ENCODE results near the gene DOCK10. TPM values are rescaled to one million over a fixed set of nuclear protein-coding genes. Genes with fewer than 3 reads are reported as not detected.

DOCK10 gene
- total and polyA plus RNA-seq, 2 donors (not counting 1 experiment from before 2014, with no cell fraction given): 20.8 to 26.3 TPM

DNA sequence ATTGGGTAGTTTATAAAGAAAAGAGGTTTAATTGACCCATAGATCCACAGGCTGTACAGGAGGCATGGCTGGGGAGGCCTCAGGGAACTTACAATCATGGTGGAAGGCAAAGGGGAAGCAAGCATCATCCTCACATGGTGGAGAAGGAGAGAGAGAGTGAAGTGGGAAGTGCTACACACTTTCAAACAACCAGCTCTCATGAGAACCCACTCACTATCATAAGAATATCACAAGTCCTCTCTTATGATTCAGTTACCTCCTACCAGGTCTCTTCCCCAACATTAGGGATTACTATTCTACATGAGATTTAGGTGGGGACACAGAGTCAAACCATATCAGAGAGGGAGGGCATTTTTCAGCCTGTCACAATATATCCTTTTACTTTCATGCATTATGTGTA, 22.7 kb upstream of the DOCK10 start:
- Histone ChIP-seq H3K9ac (ENCODE audit: insufficient read depth, low read length) (no peak overlapping the region), H3K4me3 (replicated peaks in 1 of 4; ENCODE audit: control extremely low read depth in 1 of 4, insufficient read depth in 1 of 4, low read depth in 3 of 4, low read length in 4 of 4) (no peak overlapping the region), H3K27ac (ENCODE audit: insufficient read depth, low read length) (no peak overlapping the region), H3K9me3 (ENCODE audit: control insufficient read depth, insufficient read depth, low read depth, low read length) (no peaks in the 10 kb centered on the region), H3K79me2 (ENCODE audit: control insufficient read depth, insufficient read depth, low read length) (no peaks in the 10 kb centered on the region), H3K36me3 (ENCODE audit: control insufficient read depth, insufficient read depth, low read length) (no peaks in the 10 kb centered on the region), H3K27me3 (ENCODE audit: control insufficient read depth, insufficient read depth, low read length) (no peaks in the 10 kb centered on the region), H4K20me1 (ENCODE audit: control insufficient read depth, extremely low read depth, insufficient read depth, low read length) (no peaks in the 10 kb centered on the region), H3K4me1 (ENCODE audit: control insufficient read depth, extremely low read depth, insufficient read depth, low read length) (no peaks in the 10 kb centered on the region), H2AFZ (ENCODE audit: low read length) (no peak overlapping the region), H3K4me2 (ENCODE audit: extremely low read depth, insufficient read depth, low read length) (no peak overlapping the region)
- TF ChIP-seq EZH2 (IDR thresholded peaks at IDR 0.05; ENCODE audit: low read length, missing control alignments): no peak
- TF ChIP-seq, protein P1, sequence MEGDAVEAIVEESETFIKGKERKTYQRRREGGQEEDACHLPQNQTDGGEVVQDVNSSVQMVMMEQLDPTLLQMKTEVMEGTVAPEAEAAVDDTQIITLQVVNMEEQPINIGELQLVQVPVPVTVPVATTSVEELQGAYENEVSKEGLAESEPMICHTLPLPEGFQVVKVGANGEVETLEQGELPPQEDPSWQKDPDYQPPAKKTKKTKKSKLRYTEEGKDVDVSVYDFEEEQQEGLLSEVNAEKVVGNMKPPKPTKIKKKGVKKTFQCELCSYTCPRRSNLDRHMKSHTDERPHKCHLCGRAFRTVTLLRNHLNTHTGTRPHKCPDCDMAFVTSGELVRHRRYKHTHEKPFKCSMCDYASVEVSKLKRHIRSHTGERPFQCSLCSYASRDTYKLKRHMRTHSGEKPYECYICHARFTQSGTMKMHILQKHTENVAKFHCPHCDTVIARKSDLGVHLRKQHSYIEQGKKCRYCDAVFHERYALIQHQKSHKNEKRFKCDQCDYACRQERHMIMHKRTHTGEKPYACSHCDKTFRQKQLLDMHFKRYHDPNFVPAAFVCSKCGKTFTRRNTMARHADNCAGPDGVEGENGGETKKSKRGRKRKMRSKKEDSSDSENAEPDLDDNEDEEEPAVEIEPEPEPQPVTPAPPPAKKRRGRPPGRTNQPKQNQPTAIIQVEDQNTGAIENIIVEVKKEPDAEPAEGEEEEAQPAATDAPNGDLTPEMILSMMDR (conservative IDR thresholded peaks at IDR 0.05 in 1 of 2, IDR thresholded peaks at IDR 0.05 in 1 of 2; ENCODE audit: low read depth in 1 of 2, low read length in 2 of 2): no peak
- no peak for DNase-seq (ENCODE audit: low read depth in 2 of 2)

DNA sequence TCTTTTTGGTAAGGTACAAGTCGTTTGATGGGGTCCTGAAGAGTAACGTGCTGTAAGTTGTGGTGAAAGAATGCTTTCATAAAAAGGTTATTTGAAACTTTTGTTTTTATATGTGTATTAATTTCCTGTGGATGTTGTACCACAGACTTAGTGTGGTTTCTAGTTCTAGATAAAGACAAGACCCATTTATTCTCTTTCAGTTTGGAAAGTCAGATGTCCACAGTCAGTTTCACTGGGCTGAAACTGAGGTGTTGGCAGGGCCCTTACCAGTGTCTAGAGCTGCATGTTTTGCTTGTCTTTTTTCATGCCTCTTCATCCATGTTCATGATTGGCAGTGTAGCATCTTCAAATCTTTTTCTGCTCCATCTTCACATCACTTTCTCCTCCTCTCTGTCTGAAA, 22.1 kb upstream of the DOCK10 start:
- H2AFZ ChIP-seq (ENCODE audit: low read length): no peak overlapping the region
- no peaks in the 10 kb centered on the region for H3K9me3 ChIP-seq (ENCODE audit: control insufficient read depth, insufficient read depth, low read depth, low read length)
- no peaks in the 10 kb centered on the region for H3K36me3 ChIP-seq (ENCODE audit: control insufficient read depth, insufficient read depth, low read length)
- no peaks in the 10 kb centered on the region for H4K20me1 ChIP-seq (ENCODE audit: control insufficient read depth, extremely low read depth, insufficient read depth, low read length)
- no peak overlapping the region for H3K4me3 ChIP-seq (replicated peaks in 1 of 4; ENCODE audit: control extremely low read depth in 1 of 4, insufficient read depth in 1 of 4, low read depth in 3 of 4, low read length in 4 of 4)
- TF ChIP-seq, protein P1 (conservative IDR thresholded peaks at IDR 0.05 in 1 of 2, IDR thresholded peaks at IDR 0.05 in 1 of 2; ENCODE audit: low read depth in 1 of 2, low read length in 2 of 2): no peak
- TF ChIP-seq EZH2 (IDR thresholded peaks at IDR 0.05; ENCODE audit: low read length, missing control alignments): no peak
- no peak overlapping the region for H3K4me2 ChIP-seq (ENCODE audit: extremely low read depth, insufficient read depth, low read length)
- H3K27ac ChIP-seq (ENCODE audit: insufficient read depth, low read length): no peak overlapping the region
- H3K79me2 ChIP-seq (ENCODE audit: control insufficient read depth, insufficient read depth, low read length): no peaks in the 10 kb centered on the region
- H3K4me1 ChIP-seq (ENCODE audit: control insufficient read depth, extremely low read depth, insufficient read depth, low read length): no peaks in the 10 kb centered on the region
- no peak overlapping the region for H3K9ac ChIP-seq (ENCODE audit: insufficient read depth, low read length)
- no peak for DNase-seq (ENCODE audit: low read depth in 2 of 2)
- no peaks in the 10 kb centered on the region for H3K27me3 ChIP-seq (ENCODE audit: control insufficient read depth, insufficient read depth, low read length)

DNA sequence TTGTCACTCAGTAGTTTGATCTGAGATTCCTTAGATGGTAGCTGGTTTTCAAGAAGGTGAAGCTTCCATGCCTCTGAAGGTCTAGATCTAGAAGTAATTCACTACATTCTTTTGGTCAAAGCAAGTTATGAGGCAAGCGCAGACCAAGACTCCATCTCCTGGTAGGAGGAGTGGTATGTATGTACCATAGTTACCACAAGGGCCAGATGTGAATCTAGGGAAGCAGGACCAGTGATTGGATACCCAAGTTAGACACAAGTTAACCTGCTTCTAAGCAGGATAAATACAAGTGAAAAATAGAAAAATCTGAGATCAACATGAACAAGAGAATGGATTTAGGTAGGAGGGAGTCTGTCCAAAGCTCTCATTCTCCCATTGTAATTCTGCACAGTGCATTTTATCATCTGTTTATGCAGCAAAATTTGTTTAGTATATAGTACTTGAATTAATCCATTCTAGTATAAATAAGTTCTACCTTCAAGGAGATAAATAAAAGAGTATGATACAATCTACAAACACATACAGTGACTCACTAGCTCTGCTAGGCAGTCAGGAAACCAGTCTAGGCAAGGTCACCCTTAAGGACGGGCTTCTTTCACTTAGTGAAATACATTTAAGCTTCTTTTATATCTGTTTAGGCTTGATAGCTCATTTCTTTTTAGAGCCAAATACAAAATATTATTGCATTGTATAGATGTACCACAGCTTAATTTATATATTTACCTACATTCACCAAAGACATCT, 14.2 kb upstream of the DOCK10 start:
- H3K36me3 ChIP-seq (ENCODE audit: control insufficient read depth, insufficient read depth, low read length): no peaks in the 10 kb centered on the region
- H3K27ac ChIP-seq (ENCODE audit: insufficient read depth, low read length): no peak overlapping the region
- H2AFZ ChIP-seq (ENCODE audit: low read length): no peak overlapping the region
- H3K79me2 ChIP-seq (ENCODE audit: control insufficient read depth, insufficient read depth, low read length): no peaks in the 10 kb centered on the region
- no peaks in the 10 kb centered on the region for H3K4me1 ChIP-seq (ENCODE audit: control insufficient read depth, extremely low read depth, insufficient read depth, low read length)
- H3K4me3 ChIP-seq (replicated peaks in 1 of 4; ENCODE audit: control extremely low read depth in 1 of 4, insufficient read depth in 1 of 4, low read depth in 3 of 4, low read length in 4 of 4): no peak overlapping the region
- H3K9ac ChIP-seq (ENCODE audit: insufficient read depth, low read length): no peak overlapping the region
- TF ChIP-seq EZH2 (IDR thresholded peaks at IDR 0.05; ENCODE audit: low read length, missing control alignments): no peak
- TF ChIP-seq, protein P1 (conservative IDR thresholded peaks at IDR 0.05 in 1 of 2, IDR thresholded peaks at IDR 0.05 in 1 of 2; ENCODE audit: low read depth in 1 of 2, low read length in 2 of 2): no peak
- peak; percentile 18 to 25 for DNase-seq (ENCODE audit: low read depth in 2 of 2)
- no peaks in the 10 kb centered on the region for H3K9me3 ChIP-seq (ENCODE audit: control insufficient read depth, insufficient read depth, low read depth, low read length)
- H4K20me1 ChIP-seq (ENCODE audit: control insufficient read depth, extremely low read depth, insufficient read depth, low read length): no peaks in the 10 kb centered on the region
- H3K27me3 ChIP-seq (ENCODE audit: control insufficient read depth, insufficient read depth, low read length): no peaks in the 10 kb centered on the region
- H3K4me2 ChIP-seq (ENCODE audit: extremely low read depth, insufficient read depth, low read length): no peak overlapping the region
